HG03095 (cell line): ENCODE results near the gene EXOC4.

Experiments
- ATAC-seq: cut with Tn5 transposase; IDR thresholded peaks from one replicate; pipeline ENCODE4 v1.9.1; 2021; ENCODE audit warnings: moderate library complexity; ENCODE audit not compliant: unreplicated experiment

EXOC4 gene

DNA sequence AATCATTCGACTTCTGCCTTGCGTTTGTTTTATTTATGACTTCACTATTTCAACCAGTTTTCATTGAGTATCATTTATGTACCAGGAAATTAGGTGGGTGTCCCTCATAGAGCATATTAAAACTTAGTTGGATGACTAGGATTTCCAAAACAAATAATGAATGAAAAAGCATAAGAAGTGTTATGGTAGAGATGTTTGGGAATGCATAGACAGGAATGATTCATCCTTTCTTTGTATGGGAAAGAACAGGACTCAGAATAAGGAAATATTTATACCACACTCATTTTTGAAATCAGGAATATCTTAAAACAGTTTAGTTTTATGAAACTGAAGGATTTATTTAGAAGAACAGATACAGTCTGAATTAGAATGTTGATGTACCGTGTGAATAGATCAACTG lies 315.7 kb downstream of the EXOC4 start:
- no peak for ATAC-seq

DNA sequence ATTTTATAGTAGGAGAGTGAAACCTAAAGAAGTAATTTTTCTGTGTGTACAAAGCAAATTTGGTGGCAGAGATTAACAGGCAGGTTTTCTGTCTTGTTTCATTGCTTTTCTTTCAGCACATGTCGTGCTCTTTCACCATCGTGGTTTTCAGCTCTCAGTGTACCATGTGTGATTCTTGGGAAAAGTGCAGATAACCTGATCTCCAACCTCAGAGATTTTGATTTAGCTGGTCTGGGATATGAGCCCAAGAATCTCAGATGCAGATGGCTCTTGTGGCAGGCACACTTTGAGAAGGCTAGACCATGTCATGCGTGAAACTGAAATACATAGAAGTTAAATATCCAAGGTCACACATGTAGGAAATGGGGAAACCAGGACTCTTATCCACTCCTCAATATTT lies 317.4 kb downstream of the EXOC4 start:
- ATAC-seq = no peak

DNA sequence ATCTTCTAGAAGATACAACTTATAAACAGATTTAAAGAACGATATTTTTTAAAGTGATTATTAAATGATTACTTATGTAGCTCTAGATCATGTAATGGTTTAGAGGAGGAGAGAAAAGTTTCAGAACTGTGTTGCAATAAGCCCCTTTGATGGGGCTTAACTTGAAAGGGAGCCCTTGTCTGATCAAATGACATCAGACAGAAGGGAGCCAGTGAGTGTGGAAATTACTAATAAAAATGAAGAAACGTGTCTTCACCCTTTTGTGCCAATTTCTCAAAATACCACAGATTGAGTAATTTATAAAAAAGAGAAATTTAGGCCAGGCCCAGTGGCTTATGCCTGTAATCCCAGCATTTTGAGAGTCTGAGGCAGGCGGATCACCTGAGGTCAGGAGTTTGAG lies 318.2 kb downstream of the EXOC4 start:
- ATAC-seq = no peak

DNA sequence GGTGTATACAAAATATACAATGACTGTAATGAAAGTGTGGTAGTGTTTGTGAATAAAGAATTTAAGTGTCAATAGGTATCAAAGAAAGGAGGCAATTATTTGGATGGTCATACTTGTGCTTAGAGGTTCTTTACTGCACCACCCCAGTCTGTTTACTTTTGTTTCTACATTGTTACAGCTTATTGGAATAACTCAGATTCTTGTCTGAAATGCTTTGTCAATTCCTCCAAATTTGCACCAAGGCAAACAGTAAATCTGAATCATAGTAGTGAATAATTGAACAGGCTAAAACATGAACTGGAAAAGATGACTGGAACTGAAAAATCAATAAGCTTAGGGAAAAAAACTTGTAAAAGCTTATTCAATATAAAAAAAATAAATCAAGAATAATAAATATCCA lies 319.2 kb downstream of the EXOC4 start:
- no peak for ATAC-seq

DNA sequence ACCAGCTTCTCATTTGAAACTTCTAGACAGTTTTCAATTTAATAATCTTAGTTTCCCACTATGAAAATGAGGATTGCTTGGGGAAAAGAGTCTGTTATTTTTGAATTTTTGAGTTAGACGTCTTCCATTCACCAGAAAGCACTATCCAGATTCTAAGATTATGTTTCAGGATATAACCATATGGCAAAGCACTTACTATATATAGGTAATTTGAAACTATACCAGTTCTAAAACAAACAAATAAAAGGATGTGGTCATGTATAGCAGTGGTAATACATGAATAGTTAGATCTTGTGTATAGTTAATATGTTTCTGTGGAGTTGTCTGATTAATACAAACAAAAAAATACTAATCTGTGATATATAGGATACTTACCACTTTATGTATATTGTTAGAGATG lies 320.0 kb downstream of the EXOC4 start:
- no peak for ATAC-seq

DNA sequence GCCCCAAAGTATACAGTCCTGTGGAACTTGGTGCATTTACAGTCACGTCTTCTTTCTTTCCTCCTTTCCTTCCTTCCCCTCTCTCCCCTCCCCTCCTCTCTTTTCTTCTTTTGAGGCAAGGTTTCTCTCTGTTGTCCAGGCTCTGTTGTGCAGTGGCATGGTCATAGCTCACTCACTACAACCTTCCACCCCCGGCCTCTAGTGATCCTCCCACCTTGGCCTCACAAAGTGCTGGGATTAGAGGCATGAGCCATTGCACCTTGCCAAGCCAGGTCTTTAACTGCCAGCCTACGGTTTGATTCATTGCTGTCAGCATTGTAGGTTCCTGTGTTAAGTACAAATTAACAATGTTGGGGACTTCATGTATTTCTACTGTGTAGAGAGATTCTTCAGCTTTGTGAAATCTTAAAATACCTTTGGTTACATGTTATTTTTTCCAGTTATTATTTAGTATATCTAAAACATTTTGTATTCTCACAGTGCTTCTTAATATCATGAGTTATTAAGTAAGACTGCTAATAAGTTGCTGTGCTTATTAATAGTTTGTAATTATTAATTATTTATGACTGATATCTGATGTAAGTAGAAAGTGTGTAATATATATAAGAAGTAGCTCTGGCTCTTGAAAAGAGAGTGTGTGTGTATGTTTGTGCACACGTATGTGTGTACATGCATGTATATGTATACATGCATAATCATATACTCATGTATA lies 320.8 kb downstream of the EXOC4 start:
- no peak for ATAC-seq

DNA sequence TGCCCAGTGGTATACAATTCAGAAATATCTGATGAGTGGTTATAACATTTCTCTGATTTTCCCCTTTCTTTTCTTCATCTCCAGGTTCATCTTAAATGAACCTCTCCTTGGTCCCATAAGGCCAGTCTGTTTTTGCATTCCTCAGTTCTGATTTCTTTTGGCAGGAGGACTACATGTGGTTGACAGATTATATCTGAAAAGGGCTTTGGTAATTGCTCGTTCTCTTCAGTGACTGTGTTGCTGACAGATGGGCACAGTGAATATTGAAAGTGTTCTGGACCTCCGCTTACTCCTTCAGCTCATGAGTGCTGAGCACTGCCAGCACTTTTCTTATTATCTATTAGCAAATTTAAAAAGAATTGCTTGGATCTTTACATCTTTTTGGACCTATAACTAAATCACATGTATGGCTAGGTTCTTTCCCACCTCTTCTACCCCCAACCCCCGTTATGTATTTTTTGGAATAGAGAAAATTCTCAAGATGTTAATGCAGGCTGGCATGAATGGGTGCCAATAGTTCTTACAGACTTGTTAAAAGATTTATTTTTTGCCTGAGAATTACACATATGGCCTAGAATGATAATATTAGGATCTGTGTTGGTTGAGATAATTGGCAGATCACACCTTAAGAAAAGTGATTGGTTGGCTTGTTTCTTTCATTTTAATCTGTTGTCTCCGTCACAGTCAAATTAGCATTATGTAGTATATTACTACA lies 323.0 kb downstream of the EXOC4 start:
- no peak for ATAC-seq

DNA sequence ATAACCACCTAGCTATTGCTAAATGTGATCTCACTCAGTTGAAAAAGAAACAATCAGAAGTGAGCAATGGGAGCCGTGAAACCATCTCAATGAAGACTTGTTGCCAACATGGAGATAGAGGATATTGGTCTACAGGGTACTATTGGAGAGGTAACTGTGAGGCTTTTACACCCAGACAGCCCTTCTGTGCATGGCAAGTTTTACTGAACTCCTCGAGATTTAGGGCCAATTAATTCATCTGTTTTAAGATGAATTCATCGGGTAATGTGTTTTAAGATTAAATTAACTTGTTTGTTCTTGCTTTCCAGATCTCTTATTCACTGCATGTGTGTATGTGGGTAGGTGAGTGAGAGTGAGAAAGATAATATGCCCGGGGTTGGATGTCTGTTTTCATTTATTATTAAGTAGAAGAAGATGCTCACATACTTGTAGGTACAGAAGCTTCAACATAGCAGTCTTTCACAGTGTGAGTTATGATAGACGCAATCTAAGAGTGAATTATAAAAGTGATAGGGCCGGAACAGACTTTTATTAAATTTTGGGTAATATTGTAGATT lies 323.8 kb downstream of the EXOC4 start:
- no peak for ATAC-seq

DNA sequence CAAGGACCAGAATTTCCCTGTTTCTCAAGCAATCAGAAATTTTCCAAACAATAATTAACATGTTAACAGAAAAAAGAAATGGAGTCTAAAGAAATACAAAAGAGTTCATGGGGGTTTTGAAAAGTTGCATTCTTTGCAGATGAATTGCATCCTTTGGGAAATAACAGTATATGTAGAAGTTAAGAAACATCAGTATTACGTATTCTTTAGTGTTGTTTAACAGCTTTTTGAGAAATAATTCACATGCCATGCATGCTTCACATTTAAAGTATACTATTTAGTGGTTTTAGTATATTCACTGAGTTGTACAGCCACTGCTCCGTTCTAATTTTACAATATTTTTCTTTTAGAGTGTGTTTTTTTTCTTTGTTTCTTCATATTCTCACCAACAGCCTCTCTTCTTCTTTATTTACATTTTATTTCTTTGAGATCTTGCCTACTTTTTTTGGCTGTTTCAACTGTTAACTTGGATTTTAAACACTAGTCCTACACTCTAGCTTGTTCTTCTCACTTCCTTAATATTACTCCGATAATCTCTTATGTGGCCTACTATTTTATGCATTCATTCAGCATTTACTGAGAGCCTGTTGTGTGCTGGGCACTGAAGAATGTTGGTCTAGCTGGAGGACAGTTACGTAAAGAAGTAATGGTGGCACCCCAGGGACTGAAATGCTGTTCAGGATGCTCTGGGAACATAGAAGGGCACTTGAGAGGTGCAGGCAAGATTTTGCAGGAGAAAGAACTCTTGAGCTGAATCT lies 330.1 kb downstream of the EXOC4 start:
- ATAC-seq = no peak

DNA sequence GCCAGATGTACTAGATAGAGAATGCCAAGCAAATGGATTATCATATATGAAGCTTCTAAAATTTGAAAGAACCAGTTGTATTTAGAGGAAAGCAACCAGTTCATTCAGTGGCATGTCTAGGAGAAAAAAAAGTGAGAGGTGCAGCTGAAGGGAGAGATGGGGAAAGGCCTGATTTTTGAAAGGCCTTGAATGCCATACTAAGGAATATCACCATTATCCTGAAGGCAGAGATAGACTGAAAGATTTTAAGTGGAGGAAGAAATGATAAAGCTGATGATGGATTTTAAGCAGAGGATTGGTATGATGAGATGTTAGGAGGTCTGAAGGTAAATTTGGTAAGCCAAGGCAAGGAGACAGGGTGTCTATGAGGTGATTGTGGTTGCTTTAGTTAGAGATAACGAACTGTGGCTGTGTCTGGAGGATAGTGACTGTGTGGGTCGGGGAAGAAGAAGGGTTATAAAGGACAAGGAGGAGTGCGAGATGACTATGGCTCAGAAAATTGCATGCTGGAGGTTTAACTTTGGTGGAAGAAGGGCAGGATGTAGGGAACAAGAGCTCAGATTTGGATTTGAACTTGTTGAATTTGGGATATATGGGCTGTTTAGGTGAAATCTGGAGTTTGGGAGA lies 330.8 kb downstream of the EXOC4 start:
- no peak for ATAC-seq

DNA sequence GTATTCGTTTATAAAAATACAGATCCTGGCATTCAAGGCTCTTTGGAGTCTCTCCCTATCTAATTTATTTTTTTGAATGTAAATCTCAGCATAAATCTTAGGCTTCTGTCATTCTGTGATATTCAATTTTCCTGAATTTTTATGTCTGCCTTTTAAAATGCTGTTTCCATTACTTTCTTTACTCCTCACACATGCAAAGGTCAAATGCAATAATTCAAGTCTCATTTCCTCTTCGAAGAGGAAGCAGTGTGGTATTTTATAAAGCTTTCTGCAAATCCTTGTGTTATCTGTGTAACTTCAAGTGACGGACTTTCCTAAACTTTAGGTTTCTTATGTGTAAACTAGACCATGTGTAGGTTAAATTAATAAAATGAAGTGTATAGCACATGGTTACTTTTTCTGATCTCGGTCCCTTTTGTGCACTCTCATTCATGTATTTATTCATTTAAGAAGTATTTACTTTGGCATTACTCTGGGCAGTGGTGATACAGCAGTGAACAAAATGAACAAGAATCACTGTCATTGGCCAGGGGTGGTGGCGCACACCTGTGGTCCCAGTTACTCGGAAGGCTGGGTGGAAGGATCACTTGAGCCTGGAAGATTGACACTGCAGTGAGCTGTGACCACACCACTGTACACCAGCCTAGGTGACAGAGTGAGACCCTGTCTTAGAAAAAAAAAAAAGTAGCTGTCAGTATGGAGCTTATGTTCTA lies 332.2 kb downstream of the EXOC4 start:
- ATAC-seq = no peak

DNA sequence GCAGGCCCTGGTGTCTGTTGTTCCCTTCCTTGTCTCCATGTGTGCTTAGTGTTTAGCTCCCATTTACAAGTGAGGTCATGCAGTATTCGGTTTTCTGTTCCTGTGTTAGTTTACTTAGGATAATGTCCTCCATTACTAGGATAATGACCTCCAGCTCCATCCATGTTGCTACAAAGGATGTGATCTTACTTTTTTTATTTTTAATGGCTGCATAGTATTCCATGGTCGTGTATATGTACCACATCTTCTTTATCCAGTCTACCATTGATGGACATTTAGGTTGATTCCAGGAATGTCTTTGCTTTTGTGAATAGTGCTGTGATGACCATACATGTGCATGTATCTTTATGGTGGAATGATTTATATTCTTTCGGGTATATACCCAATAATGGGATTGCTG lies 333.4 kb downstream of the EXOC4 start:
- ATAC-seq = no peak

DNA sequence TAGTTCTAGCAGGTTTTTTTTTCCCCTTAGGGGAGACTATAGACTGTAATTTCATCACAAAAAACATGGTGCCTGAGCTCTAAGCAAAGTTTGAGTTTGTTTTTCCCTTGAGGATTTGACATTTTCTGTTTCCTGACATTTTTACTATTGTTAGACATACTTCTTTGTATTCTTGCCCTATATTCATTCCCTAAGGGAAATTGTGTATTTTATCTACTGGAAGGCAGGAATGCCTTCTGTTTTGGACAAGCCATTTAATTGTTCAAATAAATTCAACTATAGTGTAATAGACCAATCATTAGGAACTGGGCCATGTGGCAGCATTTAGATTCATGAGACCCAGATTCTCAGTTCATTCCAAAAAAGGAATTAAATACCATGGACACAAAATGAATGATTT lies 335.0 kb downstream of the EXOC4 start:
- ATAC-seq = no peak

DNA sequence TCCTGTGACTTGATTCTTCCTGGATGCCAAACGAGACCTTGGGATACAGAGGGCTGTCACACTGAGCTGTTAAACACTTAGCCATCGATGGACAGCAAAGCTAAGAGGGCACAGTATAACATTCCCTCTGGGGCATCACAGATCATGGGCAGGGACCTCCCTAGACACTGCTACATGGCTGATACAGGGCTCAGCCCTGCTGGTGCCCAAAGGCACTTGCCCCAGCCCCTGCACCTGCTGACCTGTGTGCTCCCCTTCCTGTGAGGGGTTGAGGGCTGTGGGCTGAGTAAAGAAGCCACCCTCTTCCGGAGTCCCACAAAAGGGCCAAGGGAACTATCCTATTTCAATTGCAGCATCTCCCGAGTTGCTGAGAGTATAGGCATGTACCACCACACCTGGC lies 337.9 kb downstream of the EXOC4 start:
- no peak for ATAC-seq

DNA sequence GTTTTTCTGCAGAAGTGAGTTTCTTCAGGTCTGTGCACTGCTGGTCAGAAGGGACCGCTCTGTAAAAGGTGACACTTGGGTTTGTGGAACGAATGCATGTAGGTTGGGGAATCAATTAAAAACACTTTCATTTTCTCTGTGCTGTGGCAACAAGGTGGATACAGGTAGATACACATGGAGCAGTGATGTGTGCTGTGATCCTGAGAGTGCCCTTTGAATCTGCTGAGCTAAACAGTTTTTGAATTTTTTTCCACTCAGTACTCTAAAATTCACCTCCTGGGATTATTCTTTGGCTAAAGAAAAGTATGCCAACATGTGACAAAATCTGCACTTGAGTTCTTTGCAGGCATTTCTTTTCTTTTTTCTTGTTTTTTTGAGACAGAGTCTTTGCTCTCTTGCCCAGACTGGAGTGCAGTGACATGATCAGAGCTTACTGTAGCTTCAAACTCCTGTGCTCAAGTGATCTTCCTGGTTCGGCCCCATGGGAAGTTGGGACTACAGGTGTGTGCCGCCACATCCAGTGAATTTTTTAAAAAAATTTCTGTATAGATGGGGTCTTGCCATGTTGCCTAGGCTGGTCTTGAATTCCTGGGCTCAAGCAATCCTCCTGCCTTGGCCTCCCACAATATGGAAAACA lies 338.9 kb downstream of the EXOC4 start:
- no peak for ATAC-seq

DNA sequence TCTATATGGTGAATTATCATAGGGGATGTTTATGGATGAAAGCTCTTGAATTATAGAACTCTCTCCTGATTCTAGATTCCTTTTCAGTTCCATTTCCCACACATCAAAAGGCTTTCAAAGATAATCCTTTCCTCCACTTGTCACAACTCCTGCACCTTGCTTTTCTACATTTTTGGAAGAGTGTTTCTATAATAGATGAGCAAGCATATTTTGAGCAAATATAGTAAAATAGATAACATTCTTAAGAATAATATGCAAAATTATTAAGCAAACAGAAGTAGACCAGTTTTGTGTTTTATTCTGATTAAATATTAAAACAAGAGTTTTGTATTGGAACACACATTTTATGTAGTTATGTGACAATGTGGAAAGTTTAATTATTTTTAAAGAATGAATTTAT lies 340.7 kb downstream of the EXOC4 start:
- no peak for ATAC-seq

DNA sequence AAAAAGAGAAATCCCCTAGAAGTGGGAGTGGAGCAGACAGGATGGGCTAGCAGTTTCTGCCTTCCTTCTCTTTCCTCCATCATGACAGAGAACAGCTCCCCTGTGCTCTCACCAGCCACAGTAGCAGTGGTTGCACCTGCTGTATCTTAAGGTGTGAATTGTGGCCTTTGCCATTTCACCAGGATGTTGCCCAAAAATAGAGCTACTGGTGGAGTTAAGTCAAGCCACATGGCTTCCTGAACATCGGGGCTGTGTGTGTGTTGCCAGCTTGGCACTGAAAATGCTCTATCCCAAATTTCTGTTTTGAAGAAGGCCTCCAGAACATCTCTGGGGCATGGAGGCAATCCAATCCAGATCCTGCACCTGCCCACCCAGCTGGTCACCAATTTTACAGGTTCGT lies 348.7 kb downstream of the EXOC4 start:
- no peak for ATAC-seq

DNA sequence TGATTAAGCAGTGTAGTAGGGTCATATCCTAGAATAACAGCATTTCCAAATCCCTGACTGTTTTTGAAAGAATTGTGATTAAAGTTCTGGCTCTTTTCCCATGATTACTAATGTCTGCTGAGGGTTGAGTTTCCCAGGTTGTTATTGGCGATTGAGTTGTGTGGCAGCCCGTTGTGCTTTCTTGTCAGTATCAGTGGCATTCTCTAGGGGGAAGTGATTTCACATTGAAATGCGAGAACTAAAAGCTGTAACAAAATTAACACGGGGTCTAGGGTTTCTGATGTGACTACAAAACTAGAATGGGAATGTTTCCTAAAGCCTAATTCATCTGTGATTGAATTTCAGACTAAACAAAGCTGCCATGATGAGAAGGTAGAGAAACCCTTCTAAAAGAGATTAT lies 349.4 kb downstream of the EXOC4 start:
- ATAC-seq = no peak

DNA sequence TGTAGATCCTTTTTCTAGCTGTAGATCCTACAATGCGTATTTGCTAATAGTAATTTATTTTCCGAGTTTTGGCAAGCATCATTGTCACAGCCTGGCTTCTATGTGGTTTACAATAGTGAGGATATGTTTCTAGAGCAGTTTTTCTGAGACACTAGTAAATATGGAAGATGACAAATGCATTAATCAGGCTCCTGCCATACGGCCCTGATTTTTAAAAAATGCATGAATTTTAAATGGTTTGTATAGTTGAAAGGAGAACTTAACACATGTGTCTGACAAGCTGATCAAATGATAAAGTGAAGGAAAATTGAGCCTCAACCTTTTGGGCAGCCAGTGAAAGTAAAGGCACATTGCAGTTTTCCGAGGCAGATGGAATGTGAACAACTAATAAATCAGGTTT lies 354.1 kb downstream of the EXOC4 start:
- no peak for ATAC-seq

DNA sequence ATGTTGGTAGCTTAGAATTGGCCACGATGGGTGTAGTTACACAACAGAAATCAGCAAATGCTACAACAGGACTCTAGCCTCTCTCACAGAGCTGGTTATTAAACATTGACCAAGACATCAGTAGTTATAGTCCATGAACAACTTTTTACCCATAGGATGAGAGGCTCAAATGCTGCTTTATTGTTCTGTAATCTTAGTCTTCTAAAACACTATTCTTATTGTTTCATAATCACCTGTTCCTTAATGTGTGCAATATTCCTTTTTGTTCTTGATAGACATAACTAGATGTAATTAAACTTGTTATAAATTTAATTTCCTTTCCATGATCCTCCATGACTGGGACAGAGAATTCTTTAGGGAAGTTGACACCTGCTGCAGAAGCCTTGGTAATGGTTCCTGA lies 356.9 kb downstream of the EXOC4 start:
- ATAC-seq = no peak
